ENCODE results near the gene ADAM10.
"Not testable (repeated sequence)": the region's sequence is repeated elsewhere in the genome, so short reads cannot be mapped to it uniquely, and the experiment has no call there.

Gene ADAM10

GRCh38 chr15:58628206-58628947 is 121.1 kb downstream of the ADAM10 start:
- TF ChIP-seq, protein P1, sequence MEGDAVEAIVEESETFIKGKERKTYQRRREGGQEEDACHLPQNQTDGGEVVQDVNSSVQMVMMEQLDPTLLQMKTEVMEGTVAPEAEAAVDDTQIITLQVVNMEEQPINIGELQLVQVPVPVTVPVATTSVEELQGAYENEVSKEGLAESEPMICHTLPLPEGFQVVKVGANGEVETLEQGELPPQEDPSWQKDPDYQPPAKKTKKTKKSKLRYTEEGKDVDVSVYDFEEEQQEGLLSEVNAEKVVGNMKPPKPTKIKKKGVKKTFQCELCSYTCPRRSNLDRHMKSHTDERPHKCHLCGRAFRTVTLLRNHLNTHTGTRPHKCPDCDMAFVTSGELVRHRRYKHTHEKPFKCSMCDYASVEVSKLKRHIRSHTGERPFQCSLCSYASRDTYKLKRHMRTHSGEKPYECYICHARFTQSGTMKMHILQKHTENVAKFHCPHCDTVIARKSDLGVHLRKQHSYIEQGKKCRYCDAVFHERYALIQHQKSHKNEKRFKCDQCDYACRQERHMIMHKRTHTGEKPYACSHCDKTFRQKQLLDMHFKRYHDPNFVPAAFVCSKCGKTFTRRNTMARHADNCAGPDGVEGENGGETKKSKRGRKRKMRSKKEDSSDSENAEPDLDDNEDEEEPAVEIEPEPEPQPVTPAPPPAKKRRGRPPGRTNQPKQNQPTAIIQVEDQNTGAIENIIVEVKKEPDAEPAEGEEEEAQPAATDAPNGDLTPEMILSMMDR (IDR thresholded peaks at IDR 0.05; ENCODE audit: insufficient read depth, low read depth, low read length, missing control alignments) = no peak
- peak; percentile 7 for DNase-seq (ENCODE audit: low read depth)
- H3K4me3 ChIP-seq (ENCODE audit: low read depth, low read length) = peak overlapping the region; percentile 49

- no peak overlapping the region for H3K4me3 ChIP-seq (ENCODE audit: low read depth, low read length)
- TF ChIP-seq, protein P1 (IDR thresholded peaks at IDR 0.05; ENCODE audit: insufficient read depth, low read depth, low read length, missing control alignments) = no peak
- DNase-seq (ENCODE audit: low read depth) = no peak
Observed at GRCh38 chr15:58627701-58628100, 121.8 kb downstream of the ADAM10 start.

DNA sequence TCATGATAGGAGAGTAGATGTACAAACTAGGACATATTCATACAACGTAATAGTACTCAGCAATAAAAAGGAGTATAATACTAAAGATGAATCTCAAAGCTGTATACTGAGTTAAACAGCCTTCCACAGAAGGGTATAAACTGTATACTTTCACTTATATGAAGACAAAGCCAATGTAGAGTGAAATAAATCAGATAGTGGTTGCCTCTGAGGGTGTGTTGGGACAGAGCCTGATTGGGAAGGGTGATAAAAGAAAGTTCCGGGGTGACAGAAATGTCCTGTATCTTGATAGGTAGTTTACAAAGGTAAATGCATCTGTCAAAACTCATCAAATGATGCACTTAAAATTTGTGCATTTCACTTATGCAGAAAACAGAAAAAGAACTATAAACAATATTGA is 122.5 kb downstream of the ADAM10 start:
- DNase-seq (ENCODE audit: low read depth) = no peak
- TF ChIP-seq, protein P1 (IDR thresholded peaks at IDR 0.05; ENCODE audit: insufficient read depth, low read depth, low read length, missing control alignments) = no peak
- no peak overlapping the region for H3K4me3 ChIP-seq (ENCODE audit: low read depth, low read length)

GRCh38 chr15:58626378-58626777 is 123.1 kb downstream of the ADAM10 start:
- no peak overlapping the region for H3K4me3 ChIP-seq (ENCODE audit: low read depth, low read length)
- TF ChIP-seq, protein P1 (IDR thresholded peaks at IDR 0.05; ENCODE audit: insufficient read depth, low read depth, low read length, missing control alignments) = no peak
- no peak for DNase-seq (ENCODE audit: low read depth)

DNA sequence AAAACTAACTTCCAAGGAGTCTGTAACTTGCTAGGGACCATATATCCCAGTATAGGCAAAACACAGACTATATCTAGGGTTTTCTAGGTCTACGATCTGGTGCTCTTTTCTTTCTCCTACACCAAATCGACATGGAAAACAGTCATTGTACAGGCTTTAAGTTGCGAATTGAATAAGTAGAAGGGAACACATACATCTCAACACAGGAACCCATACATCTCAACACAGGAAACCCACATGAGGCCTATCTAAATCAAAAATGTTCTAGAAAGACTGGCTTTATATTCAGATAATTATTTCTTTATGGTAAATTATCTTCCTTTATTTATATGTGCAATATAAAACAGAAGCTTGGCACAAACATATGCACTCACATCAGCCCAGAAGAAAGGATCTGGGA is 126.6 kb downstream of the ADAM10 start:
- no peak for DNase-seq (ENCODE audit: low read depth)
- H3K4me3 ChIP-seq (ENCODE audit: low read depth, low read length) = no peak overlapping the region
- TF ChIP-seq, protein P1 (IDR thresholded peaks at IDR 0.05; ENCODE audit: insufficient read depth, low read depth, low read length, missing control alignments) = no peak

DNA sequence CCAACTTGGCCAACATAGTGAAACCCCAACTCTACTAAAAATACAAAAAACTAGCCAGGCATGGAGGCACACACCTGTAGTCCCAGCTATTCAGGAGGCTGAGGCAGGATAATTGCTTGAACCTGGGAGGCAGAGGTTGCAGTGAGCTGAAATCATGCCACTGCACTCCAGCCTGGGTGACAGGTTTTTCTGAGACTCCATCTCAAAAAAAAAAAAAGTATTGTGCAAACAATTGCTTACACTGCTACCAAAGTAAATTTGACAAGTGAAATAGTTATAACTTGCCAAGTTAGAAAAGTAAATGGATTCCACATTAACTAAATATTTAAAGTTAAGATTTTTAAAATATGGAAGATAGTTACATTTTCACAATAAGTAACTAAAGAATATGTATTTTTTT is 129.2 kb downstream of the ADAM10 start:
- not testable (repeated sequence) for DNase-seq (ENCODE audit: low read depth); H3K4me3 ChIP-seq (ENCODE audit: low read depth, low read length)

DNA sequence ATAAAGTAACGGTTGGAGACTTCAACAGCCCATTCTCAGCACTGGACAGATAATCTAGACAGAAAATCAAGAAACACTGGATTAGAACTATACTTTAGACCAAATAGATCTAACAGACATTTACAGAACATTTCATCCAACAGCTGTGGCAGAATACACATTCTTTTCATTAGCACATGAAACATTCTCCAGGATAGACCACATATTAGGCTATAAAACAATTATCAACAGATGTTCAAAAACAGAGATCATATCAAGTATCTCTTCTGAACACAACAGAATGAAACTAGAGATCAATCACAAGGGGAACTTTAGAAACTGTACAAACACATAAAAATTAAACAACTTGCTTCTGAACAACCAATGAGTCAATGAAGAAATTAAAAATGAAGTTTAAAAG is 133.3 kb downstream of the ADAM10 start:
- no peak overlapping the region for H3K4me3 ChIP-seq (ENCODE audit: low read depth, low read length)
- no peak for DNase-seq (ENCODE audit: low read depth)
- TF ChIP-seq, protein P1 (IDR thresholded peaks at IDR 0.05; ENCODE audit: insufficient read depth, low read depth, low read length, missing control alignments) = no peak
